ENCODE results near the gene DENND11. TPM values are rescaled to one million over a fixed set of nuclear protein-coding genes. Genes with fewer than 3 reads are reported as not detected.

Gene DENND11
- total and polyA plus RNA-seq, 9 donors = 6.0 to 15.7 (median 13.0) TPM

DNA sequence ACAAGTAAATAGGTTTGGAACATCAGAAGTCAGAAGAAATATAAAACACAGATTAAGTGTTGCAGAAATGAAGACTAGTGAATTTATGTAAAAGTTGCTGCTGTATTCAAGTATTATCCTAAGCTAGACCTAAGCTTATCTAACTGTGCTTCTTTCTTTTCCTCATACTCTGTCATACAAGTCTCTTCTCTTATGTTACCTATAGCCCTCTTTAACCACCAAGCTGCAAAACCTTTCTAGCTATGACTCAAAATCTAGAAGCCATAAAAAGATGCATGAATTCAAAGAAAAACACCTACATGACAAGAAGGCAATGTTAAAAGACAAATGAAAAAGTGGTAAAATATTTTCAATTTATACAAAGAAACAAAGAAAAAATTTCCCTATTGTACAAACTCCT lies 23.0 kb downstream of the DENND11 start:
- no peak for DNase-seq
- TF ChIP-seq, protein P1, sequence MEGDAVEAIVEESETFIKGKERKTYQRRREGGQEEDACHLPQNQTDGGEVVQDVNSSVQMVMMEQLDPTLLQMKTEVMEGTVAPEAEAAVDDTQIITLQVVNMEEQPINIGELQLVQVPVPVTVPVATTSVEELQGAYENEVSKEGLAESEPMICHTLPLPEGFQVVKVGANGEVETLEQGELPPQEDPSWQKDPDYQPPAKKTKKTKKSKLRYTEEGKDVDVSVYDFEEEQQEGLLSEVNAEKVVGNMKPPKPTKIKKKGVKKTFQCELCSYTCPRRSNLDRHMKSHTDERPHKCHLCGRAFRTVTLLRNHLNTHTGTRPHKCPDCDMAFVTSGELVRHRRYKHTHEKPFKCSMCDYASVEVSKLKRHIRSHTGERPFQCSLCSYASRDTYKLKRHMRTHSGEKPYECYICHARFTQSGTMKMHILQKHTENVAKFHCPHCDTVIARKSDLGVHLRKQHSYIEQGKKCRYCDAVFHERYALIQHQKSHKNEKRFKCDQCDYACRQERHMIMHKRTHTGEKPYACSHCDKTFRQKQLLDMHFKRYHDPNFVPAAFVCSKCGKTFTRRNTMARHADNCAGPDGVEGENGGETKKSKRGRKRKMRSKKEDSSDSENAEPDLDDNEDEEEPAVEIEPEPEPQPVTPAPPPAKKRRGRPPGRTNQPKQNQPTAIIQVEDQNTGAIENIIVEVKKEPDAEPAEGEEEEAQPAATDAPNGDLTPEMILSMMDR (IDR thresholded peaks at IDR 0.05) = no peak
- TF ChIP-seq EP300 (IDR thresholded peaks at IDR 0.05) (no peak), POLR2A (IDR thresholded peaks at IDR 0.05) (no peak)
- intact Hi-C loops (cut with DNase I) = no loop called here

DNA sequence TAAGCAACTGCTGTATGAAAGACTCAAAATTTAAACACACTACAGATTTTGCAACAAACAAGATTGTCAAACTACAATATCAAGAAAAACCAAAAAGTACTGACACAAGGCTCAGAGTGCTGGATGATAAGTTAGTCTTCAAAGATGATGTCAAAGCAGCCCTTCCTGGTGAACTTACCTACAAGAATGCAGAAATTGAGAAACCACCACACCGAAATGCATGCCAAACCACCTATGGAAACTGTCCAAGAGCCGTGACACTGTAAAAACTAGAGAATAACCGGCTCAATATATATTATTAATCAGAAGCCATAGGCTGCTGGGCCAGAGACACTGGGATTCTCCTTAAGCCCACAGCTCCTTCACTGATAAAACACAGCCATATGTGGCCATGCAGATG lies 25.3 kb downstream of the DENND11 start:
- no peaks in the 10 kb centered on the region for H3K4me1 ChIP-seq (ENCODE audit: insufficient read depth)
- 83 to 93% (median 90%) methylated on average over 3 of the region's 3 CpGs for WGBS, 3 donors
- no peak overlapping the region for H3K4me3 ChIP-seq
- H3K36me3 ChIP-seq = no peaks in the 10 kb centered on the region
- TF ChIP-seq EP300 (IDR thresholded peaks at IDR 0.05) (no peak), POLR2A (IDR thresholded peaks at IDR 0.05) (no peak)
- TF ChIP-seq, protein P1 (IDR thresholded peaks at IDR 0.05) = no peak
- no peak overlapping the region for H3K27ac ChIP-seq
- intact Hi-C loops (cut with DNase I) = no loop called here
- no peaks in the 10 kb centered on the region for H3K9me3 ChIP-seq
- DNase-seq = no peak
- no peaks in the 10 kb centered on the region for H3K27me3 ChIP-seq

More for the DNA sequence above, 23.0 kb downstream of the DENND11 start:
- H3K9me3 ChIP-seq = no peaks in the 10 kb centered on the region
- no peaks in the 10 kb centered on the region for H3K36me3 ChIP-seq
- no peak overlapping the region for H3K4me3 ChIP-seq
- no peak overlapping the region for H3K27ac ChIP-seq
- H3K4me1 ChIP-seq (ENCODE audit: insufficient read depth) = no peaks in the 10 kb centered on the region
- H3K27me3 ChIP-seq = no peaks in the 10 kb centered on the region

DNA sequence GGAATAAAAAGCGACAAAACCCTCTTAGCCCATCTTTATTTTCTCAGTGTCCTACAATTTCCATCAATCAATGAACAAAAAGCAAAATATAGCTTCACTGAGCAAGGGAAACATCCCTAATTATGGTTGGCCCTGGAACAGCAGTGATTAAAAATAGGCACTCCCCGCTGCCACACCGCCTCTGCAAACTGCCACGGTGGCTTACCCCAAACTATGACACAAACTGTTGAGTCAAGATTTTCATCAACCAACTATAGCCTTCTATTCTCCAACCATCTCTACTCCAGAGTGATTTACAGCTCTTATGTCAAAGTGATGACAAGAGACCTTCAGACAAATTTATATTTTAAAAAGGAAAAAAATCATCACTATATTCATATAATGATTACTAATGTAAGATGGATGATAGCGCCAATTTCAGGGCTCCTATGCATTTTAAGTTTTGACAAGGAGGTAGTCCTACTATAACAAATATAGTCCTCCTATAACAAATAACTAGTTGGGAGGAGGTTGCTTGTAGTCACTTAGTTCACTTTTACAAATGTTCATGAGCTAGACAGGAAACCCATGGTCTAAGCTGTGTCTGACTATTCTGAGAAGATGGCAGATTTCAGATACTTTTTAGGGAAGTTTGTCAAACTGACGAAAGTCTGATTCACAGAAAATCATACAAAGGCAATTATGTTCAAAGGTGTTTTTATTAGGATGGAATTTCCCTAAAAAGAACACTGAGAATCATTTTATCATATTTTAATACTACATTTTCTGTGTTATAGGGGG lies 26.3 kb downstream of the DENND11 start:
- intact Hi-C loops (cut with DNase I) = no loop called here
- Histone ChIP-seq H3K4me1 (ENCODE audit: insufficient read depth) (no peaks in the 10 kb centered on the region), H3K4me3 (no peak overlapping the region), H3K36me3 (no peaks in the 10 kb centered on the region), H3K27ac (no peak overlapping the region), H3K9me3 (no peaks in the 10 kb centered on the region), H3K27me3 (no peaks in the 10 kb centered on the region)
- WGBS, 3 donors = 89 to 94% (median 90%) methylated on average over 6 of the region's 6 CpGs
- TF ChIP-seq POLR2A (IDR thresholded peaks at IDR 0.05) (no peak), EP300 (IDR thresholded peaks at IDR 0.05) (no peak)
- TF ChIP-seq, protein P1 (IDR thresholded peaks at IDR 0.05) = no peak
- no peak for DNase-seq

DNA sequence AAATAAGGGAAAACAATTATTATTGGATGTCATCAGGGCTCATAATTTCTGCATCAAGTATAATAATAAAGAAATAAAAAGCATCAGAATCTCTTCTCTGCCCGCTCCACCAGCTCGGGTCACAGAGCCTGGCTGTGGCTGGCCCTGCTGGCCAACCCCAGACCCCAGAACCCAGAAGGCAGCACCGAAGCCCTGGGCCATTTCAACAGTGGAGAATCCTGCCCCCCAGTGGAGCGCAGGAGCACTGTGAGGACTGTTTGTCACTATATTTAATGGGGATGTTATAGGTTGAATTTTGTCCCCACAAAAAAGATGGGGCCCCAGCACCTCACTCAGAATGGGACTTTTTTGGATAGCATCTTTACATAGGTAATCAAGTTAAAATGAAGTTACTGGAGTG lies 27.3 kb downstream of the DENND11 start:
- TF ChIP-seq, protein P1 (IDR thresholded peaks at IDR 0.05) = no peak
- TF ChIP-seq EP300 (IDR thresholded peaks at IDR 0.05) (no peak), POLR2A (IDR thresholded peaks at IDR 0.05) (no peak)
- no peak overlapping the region for H3K4me3 ChIP-seq
- intact Hi-C loops (cut with DNase I) = no loop called here
- H3K36me3 ChIP-seq = no peaks in the 10 kb centered on the region
- H3K27me3 ChIP-seq = no peaks in the 10 kb centered on the region
- no peaks in the 10 kb centered on the region for H3K9me3 ChIP-seq
- no peak overlapping the region for H3K27ac ChIP-seq
- WGBS, 3 donors = 57 to 79% (median 69%) methylated on average over 4 of the region's 4 CpGs
- no peak for DNase-seq
- H3K4me1 ChIP-seq (ENCODE audit: insufficient read depth) = no peaks in the 10 kb centered on the region
